Subcutaneous adipose tissue (tissue), 4 donors: Measurements from ENCODE around the gene NCF2. TPM values are rescaled to one million over a fixed set of nuclear protein-coding genes. Genes with fewer than 3 reads are reported as not detected.

Experiments
- total RNA-seq, 4 donors: library from RNA; depleted of rRNA; stranded (reverse); fragments of >200 nt; gene quantifications; one replicate each; pipeline ENCODE4 v1.1.0, GENCODE V29; 2016
- TF ChIP-seq, protein P1 (sequence below): fragments of 450-650 bp; IDR thresholded peaks from one replicate; pipeline ENCODE4 v1.5.1; 2016; ENCODE audit warnings: low read depth, mild to moderate bottlenecking, control low read depth, antibody characterized with exemption, moderate library complexity

The NCF2 gene
- total RNA-seq, 4 donors from 2014 or later: 12.6 to 128 (median 36.2) TPM

DNA sequence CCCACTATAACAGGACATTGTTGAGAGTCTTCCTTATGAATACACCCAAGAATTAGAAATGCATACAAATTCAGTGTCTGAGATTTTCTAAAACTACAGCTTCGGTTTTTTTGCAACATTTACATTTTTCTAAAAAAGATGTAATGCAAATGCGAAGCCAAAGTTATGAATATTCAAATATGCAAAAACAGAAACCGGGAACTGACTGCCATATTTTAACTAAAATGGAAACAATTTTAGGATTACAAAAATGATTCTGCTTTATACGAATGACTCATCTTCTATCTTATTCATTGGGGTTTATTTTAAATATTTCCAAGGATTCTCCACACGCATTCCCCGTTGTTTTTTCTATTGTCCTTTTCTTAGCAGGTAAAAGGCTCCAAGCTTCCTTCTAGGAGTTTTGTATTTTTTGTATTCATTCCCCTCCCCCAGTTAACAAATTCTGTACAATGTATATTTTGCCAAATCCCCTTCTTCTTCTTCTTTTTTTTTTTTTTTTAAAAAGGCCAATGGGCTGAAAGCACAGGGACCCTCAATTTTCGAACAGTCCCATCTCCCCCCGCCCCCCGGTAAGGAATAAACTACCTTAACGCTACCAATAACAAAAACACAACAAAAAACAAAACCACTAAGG, 44.3 kb upstream of the NCF2 start:
- TF ChIP-seq, protein P1, sequence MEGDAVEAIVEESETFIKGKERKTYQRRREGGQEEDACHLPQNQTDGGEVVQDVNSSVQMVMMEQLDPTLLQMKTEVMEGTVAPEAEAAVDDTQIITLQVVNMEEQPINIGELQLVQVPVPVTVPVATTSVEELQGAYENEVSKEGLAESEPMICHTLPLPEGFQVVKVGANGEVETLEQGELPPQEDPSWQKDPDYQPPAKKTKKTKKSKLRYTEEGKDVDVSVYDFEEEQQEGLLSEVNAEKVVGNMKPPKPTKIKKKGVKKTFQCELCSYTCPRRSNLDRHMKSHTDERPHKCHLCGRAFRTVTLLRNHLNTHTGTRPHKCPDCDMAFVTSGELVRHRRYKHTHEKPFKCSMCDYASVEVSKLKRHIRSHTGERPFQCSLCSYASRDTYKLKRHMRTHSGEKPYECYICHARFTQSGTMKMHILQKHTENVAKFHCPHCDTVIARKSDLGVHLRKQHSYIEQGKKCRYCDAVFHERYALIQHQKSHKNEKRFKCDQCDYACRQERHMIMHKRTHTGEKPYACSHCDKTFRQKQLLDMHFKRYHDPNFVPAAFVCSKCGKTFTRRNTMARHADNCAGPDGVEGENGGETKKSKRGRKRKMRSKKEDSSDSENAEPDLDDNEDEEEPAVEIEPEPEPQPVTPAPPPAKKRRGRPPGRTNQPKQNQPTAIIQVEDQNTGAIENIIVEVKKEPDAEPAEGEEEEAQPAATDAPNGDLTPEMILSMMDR: no peak

DNA sequence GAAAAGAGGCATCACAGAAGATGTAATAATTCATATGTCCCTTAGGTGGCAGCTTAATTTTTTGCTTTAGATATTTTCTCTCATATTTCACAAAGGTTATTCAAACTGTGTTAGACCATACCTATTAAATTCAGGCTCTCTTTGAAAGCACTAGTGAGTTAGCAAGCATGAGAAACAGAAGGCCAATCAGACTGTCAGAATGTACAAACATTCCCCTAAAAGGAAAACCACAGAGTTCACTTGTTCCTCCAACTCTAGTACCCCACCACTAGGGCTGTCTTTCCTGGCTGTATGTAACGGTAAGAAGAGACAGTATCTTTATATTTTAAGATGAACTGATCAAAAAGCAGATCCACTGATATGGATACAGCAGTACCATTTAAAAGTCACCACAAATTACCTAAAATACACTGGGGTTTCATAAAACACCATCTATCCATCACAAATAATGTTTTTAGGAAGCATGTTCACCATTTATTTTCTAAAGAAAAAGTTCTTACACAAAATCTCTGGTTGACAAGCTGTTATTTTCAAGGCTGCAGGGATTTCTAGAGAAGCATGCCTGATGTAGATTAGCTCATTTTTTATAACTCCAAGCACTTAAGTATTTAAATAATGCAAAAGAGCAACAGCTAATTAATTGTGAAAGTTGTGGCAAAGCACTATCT, 43.6 kb upstream of the NCF2 start:
- TF ChIP-seq, protein P1: no peak

- TF ChIP-seq, protein P1: no peak
Measured at GRCh38 chr1:183632964-183633363, 42.7 kb upstream of the NCF2 start.

- TF ChIP-seq, protein P1: no peak
Measured at GRCh38 chr1:183632114-183632513, 41.9 kb upstream of the NCF2 start.

DNA sequence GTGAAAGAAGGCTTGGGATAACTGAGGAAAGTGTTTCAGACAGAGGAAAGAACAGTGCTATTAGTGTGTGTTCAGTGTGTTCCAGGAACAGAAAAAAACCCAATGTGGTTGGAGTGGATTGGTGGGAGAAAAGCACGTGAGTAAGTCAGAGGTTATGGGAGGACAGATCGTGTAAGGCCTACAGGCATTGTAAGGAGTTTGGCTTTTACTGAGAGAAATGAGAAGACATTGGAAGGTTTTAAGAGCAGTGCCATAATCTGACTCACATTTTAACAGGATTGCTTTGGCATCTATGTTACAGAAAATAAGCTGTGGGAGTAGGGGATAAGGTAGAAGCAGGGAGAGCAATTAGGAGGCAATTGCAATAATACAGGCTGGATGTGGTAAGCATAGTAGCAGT, 40.5 kb upstream of the NCF2 start:
- TF ChIP-seq, protein P1: no peak

GRCh38 chr1:183628537-183628936, 38.3 kb upstream of the NCF2 start:
- TF ChIP-seq, protein P1: no peak

- TF ChIP-seq, protein P1: no peak
Measured at GRCh38 chr1:183622884-183623785, 32.9 kb upstream of the NCF2 start.
